Measurements from ENCODE around the gene SLC4A5.
"Not testable (repeated sequence)": the region's sequence is repeated elsewhere in the genome, so short reads cannot be mapped to it uniquely, and the experiment has no call there.

Gene SLC4A5

GRCh38 chr2:74199871-74200305, 143.3 kb downstream of the SLC4A5 start:
- Histone ChIP-seq H3K9ac (ENCODE audit: low read length in 2 of 2) (no peak overlapping the region), H3K4me3 (ENCODE audit: low read length in 2 of 2) (peak overlapping the region; percentile 79 to 89), H3K27ac (ENCODE audit: low read length) (no peak overlapping the region), H3K27me3 (ENCODE audit: control insufficient read depth in 1 of 2, insufficient read depth in 2 of 2, low read length in 2 of 2) (no peaks in the 10 kb centered on the region), H3K4me1 (ENCODE audit: control insufficient read depth, insufficient read depth, low read length) (peaks cover 15% of the 10 kb centered on the region), H3K9me3 (ENCODE audit: control insufficient read depth in 2 of 2, low read length in 2 of 2) (no peaks in the 10 kb centered on the region), H3K36me3 (ENCODE audit: control insufficient read depth in 2 of 2, insufficient read depth in 2 of 2, low read length in 2 of 2) (no peaks in the 10 kb centered on the region)

- Histone ChIP-seq H3K27me3 (ENCODE audit: control insufficient read depth in 1 of 2, insufficient read depth in 2 of 2, low read length in 2 of 2) (no peaks in the 10 kb centered on the region), H3K4me1 (ENCODE audit: control insufficient read depth, insufficient read depth, low read length) (peaks cover 15% of the 10 kb centered on the region), H3K4me3 (ENCODE audit: low read length in 2 of 2) (peak overlapping the region; percentile 79 to 89), H3K36me3 (ENCODE audit: control insufficient read depth in 2 of 2, insufficient read depth in 2 of 2, low read length in 2 of 2) (no peaks in the 10 kb centered on the region), H3K9ac (ENCODE audit: low read length in 2 of 2) (peak overlapping the region; percentile 58 to 68), H3K9me3 (ENCODE audit: control insufficient read depth in 2 of 2, low read length in 2 of 2) (no peaks in the 10 kb centered on the region), H3K27ac (ENCODE audit: low read length) (peak overlapping the region; percentile 70)
These were observed 143.9 kb downstream of the SLC4A5 start for GRCh38 chr2:74199275-74199701.

GRCh38 chr2:74198461-74199274, 144.5 kb downstream of the SLC4A5 start, which contains the start of gene MTHFD2:
TSS of gene MTHFD2 (plus strand) at chr2:74198615. CDS start at chr2:74198642, 27 bp downstream.
- peak within 1 kb of the TSS; percentile 58 to 68 for H3K9ac ChIP-seq (ENCODE audit: low read length in 2 of 2)
- peak within 1 kb of the TSS; percentile 79 to 89 for H3K4me3 ChIP-seq (ENCODE audit: low read length in 2 of 2)
- no peaks in the 10 kb centered on the region for H3K27me3 ChIP-seq (ENCODE audit: control insufficient read depth in 1 of 2, insufficient read depth in 2 of 2, low read length in 2 of 2)
- no peaks in the 10 kb centered on the region for H3K36me3 ChIP-seq (ENCODE audit: control insufficient read depth in 2 of 2, insufficient read depth in 2 of 2, low read length in 2 of 2)
- no peaks in the 10 kb centered on the region for H3K9me3 ChIP-seq (ENCODE audit: control insufficient read depth in 2 of 2, low read length in 2 of 2)
- peaks cover 15% of the 10 kb centered on the region for H3K4me1 ChIP-seq (ENCODE audit: control insufficient read depth, insufficient read depth, low read length)
- peak within 1 kb of the TSS; percentile 70 for H3K27ac ChIP-seq (ENCODE audit: low read length)

GRCh38 chr2:74198023-74198460, 145.2 kb downstream of the SLC4A5 start:
- Histone ChIP-seq H3K4me3 (ENCODE audit: low read length in 2 of 2) (peak overlapping the region; percentile 79 to 89), H3K36me3 (ENCODE audit: control insufficient read depth in 2 of 2, insufficient read depth in 2 of 2, low read length in 2 of 2) (no peaks in the 10 kb centered on the region), H3K27ac (ENCODE audit: low read length) (peak overlapping the region; percentile 70), H3K4me1 (ENCODE audit: control insufficient read depth, insufficient read depth, low read length) (peaks cover 15% of the 10 kb centered on the region), H3K9ac (ENCODE audit: low read length in 2 of 2) (peak overlapping the region in 1 of 2 donors; percentile 21), H3K9me3 (ENCODE audit: control insufficient read depth in 2 of 2, low read length in 2 of 2) (no peaks in the 10 kb centered on the region), H3K27me3 (ENCODE audit: control insufficient read depth in 1 of 2, insufficient read depth in 2 of 2, low read length in 2 of 2) (no peaks in the 10 kb centered on the region)

- H3K4me1 ChIP-seq (ENCODE audit: control insufficient read depth, insufficient read depth, low read length) = peaks cover 15% of the 10 kb centered on the region
- no peaks in the 10 kb centered on the region for H3K36me3 ChIP-seq (ENCODE audit: control insufficient read depth in 2 of 2, insufficient read depth in 2 of 2, low read length in 2 of 2)
- no peak overlapping the region for H3K27ac ChIP-seq (ENCODE audit: low read length)
- H3K27me3 ChIP-seq (ENCODE audit: control insufficient read depth in 1 of 2, insufficient read depth in 2 of 2, low read length in 2 of 2) = no peaks in the 10 kb centered on the region
- H3K9ac ChIP-seq (ENCODE audit: low read length in 2 of 2) = no peak overlapping the region
- H3K9me3 ChIP-seq (ENCODE audit: control insufficient read depth in 2 of 2, low read length in 2 of 2) = no peaks in the 10 kb centered on the region
- H3K4me3 ChIP-seq (ENCODE audit: low read length in 2 of 2) = no peak overlapping the region
These were observed 146.2 kb downstream of the SLC4A5 start for GRCh38 chr2:74197049-74197448.

GRCh38 chr2:74194799-74195198, 148.4 kb downstream of the SLC4A5 start:
- Histone ChIP-seq H3K9ac (ENCODE audit: low read length in 2 of 2) (no peak overlapping the region), H3K4me1 (ENCODE audit: control insufficient read depth, insufficient read depth, low read length) (peaks cover 13% of the 10 kb centered on the region), H3K27ac (ENCODE audit: low read length) (no peak overlapping the region), H3K9me3 (ENCODE audit: control insufficient read depth in 2 of 2, low read length in 2 of 2) (no peaks in the 10 kb centered on the region), H3K4me3 (ENCODE audit: low read length in 2 of 2) (no peak overlapping the region), H3K36me3 (ENCODE audit: control insufficient read depth in 2 of 2, insufficient read depth in 2 of 2, low read length in 2 of 2) (no peaks in the 10 kb centered on the region), H3K27me3 (ENCODE audit: control insufficient read depth in 1 of 2, insufficient read depth in 2 of 2, low read length in 2 of 2) (no peaks in the 10 kb centered on the region)

- Histone ChIP-seq H3K27me3 (ENCODE audit: control insufficient read depth in 1 of 2, insufficient read depth in 2 of 2, low read length in 2 of 2) (no peaks in the 10 kb centered on the region), H3K9me3 (ENCODE audit: control insufficient read depth in 2 of 2, low read length in 2 of 2) (no peaks in the 10 kb centered on the region), H3K27ac (ENCODE audit: low read length) (no peak overlapping the region)
These were observed 151.4 kb downstream of the SLC4A5 start for GRCh38 chr2:74191596-74192380.

GRCh38 chr2:74188696-74189095, 154.5 kb downstream of the SLC4A5 start:
- no peak overlapping the region for H3K4me3 ChIP-seq (ENCODE audit: low read length in 2 of 2)
- H3K27ac ChIP-seq (ENCODE audit: low read length) = no peak overlapping the region
- no peaks in the 10 kb centered on the region for H3K9me3 ChIP-seq (ENCODE audit: control insufficient read depth in 2 of 2, low read length in 2 of 2)
- no peaks in the 10 kb centered on the region for H3K36me3 ChIP-seq (ENCODE audit: control insufficient read depth in 2 of 2, insufficient read depth in 2 of 2, low read length in 2 of 2)
- no peak overlapping the region for H3K9ac ChIP-seq (ENCODE audit: low read length in 2 of 2)
- H3K4me1 ChIP-seq (ENCODE audit: control insufficient read depth, insufficient read depth, low read length) = no peaks in the 10 kb centered on the region
- H3K27me3 ChIP-seq (ENCODE audit: control insufficient read depth in 1 of 2, insufficient read depth in 2 of 2, low read length in 2 of 2) = no peaks in the 10 kb centered on the region

More at GRCh38 chr2:74191596-74192380, 151.4 kb downstream of the SLC4A5 start:
- H3K4me1 ChIP-seq (ENCODE audit: control insufficient read depth, insufficient read depth, low read length) = no peaks in the 10 kb centered on the region
- H3K9ac ChIP-seq (ENCODE audit: low read length in 2 of 2) = no peak overlapping the region
- H3K4me3 ChIP-seq (ENCODE audit: low read length in 2 of 2) = no peak overlapping the region
- H3K36me3 ChIP-seq (ENCODE audit: control insufficient read depth in 2 of 2, insufficient read depth in 2 of 2, low read length in 2 of 2) = no peaks in the 10 kb centered on the region

- Histone ChIP-seq H3K9ac (ENCODE audit: low read length in 2 of 2) (no peak overlapping the region), H3K27ac (ENCODE audit: low read length) (no peak overlapping the region), H3K4me1 (ENCODE audit: control insufficient read depth, insufficient read depth, low read length) (no peaks in the 10 kb centered on the region), H3K9me3 (ENCODE audit: control insufficient read depth in 2 of 2, low read length in 2 of 2) (no peaks in the 10 kb centered on the region), H3K36me3 (ENCODE audit: control insufficient read depth in 2 of 2, insufficient read depth in 2 of 2, low read length in 2 of 2) (no peaks in the 10 kb centered on the region), H3K4me3 (ENCODE audit: low read length in 2 of 2) (no peak overlapping the region), H3K27me3 (ENCODE audit: control insufficient read depth in 1 of 2, insufficient read depth in 2 of 2, low read length in 2 of 2) (no peaks in the 10 kb centered on the region)
These were observed 155.1 kb downstream of the SLC4A5 start for GRCh38 chr2:74188018-74188601.

- not testable (repeated sequence) for H3K27ac ChIP-seq (ENCODE audit: low read length); H3K4me1 ChIP-seq (ENCODE audit: control insufficient read depth, insufficient read depth, low read length); H3K36me3 ChIP-seq (ENCODE audit: control insufficient read depth in 2 of 2, insufficient read depth in 2 of 2, low read length in 2 of 2)
These were observed 156.5 kb downstream of the SLC4A5 start for GRCh38 chr2:74186706-74187105.

More at GRCh38 chr2:74186706-74187105, 156.5 kb downstream of the SLC4A5 start:
- not testable (repeated sequence) for H3K4me3 ChIP-seq (ENCODE audit: low read length in 2 of 2); H3K9me3 ChIP-seq (ENCODE audit: control insufficient read depth in 2 of 2, low read length in 2 of 2); H3K27me3 ChIP-seq (ENCODE audit: control insufficient read depth in 1 of 2, insufficient read depth in 2 of 2, low read length in 2 of 2); H3K9ac ChIP-seq (ENCODE audit: low read length in 2 of 2)
